GM10847 (cell line): ENCODE results near the gene RIMOC1.

Experiments used
- POLR2A ChIP-seq: IDR thresholded peaks from 2 replicates; pipeline ENCODE4 v1.6.1; 2011; ENCODE audit not compliant: insufficient read length; ENCODE audit errors: extremely low read depth

Gene RIMOC1

DNA sequence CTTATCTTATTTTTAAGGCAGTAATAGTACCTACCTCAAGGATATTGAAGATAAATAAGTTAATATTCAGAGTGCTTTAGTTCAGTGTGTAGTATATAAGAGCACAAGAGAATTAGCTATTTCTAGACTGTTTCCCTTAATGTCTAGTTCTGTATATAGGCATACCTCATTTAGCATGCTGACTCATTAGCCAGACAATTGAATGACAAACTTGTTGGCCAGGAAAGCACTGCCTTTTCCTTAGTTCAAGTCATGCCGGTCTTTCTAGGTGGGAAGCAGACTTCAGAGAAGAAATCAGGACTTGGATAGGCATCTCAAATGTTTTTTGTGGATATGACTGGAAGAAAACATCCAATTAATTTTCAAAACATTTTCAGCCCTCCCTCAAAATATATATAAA is 17.7 kb downstream of the RIMOC1 start:
- TF ChIP-seq POLR2A: no peak

DNA sequence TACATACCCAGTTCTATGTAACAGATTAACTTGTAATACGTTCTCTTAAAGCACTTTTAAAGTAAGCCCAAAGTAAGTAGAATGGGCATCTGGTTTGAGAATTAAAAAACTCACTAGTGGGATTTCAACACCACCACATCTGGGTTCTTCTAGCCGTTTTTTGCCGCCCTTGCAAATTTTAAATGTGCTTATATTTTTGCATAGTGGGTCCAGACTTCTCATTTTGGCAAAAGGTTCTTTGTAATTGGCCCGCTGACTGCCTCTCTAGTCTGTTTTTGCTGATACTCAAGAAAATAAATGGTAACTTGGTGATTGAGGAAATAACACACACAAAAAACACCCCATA is 20.4 kb downstream of the RIMOC1 start:
- no peak for TF ChIP-seq POLR2A

DNA sequence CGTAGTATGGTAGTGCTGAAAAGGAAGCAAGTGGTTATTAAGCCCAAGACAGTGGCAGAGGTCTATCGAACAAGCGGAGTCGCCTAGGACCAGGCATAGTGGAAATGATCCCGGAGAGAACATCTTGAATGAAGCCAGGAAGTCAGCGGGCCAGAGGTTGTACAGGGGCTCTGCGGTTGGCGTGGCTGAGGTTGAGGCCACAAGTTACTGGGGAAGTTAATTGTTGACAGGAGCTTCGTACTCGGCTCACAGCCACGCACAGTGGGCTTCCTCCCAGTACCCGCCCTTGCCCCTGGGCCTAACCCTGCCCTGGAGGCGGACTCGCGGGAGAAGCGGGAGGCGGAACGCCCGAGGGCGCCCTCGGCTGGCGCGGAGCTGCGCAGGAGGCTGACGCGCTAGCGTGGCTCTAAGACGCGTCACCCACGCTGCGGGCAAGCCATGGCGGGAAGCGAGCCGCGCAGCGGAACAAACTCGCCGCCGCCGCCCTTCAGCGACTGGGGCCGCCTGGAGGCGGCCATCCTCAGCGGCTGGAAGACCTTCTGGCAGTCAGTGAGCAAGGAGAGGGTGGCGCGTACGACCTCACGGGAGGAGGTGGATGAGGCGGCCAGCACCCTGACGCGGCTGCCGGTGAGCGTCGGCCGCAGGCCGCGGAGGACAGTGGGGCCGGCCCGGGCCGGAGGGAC is 20.9 kb downstream of the RIMOC1 start, which contains the start of gene FBXO4:
Gene FBXO4 (plus strand): TSS at position 410 of the 683 bp plus-strand sequence. CDS start 29 bp downstream, at position 439.
- TF ChIP-seq POLR2A: peak; percentile 81

DNA sequence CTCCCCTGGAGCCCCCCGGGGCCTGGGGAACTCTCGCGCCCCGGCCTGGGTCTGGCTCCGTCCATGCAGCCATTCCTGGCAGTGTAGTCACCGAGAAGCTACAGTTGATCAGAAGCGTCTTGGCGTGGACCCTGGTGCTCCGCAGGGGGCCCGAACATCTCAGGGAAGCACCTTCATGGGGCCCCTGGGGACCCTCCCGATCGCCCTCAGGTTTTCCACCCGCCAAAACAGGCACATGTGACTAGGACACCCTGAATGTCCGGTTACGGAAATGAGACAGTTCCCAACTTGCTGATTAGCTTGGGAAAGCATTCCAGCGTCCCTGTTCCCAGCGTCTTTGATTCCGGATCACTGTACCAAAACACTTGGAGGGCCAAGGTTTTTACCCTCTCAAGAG is 21.4 kb downstream of the RIMOC1 start:
- no peak for TF ChIP-seq POLR2A

GRCh38 chr5:41927604-41928003 is 23.5 kb downstream of the RIMOC1 start:
- no peak for TF ChIP-seq POLR2A

DNA sequence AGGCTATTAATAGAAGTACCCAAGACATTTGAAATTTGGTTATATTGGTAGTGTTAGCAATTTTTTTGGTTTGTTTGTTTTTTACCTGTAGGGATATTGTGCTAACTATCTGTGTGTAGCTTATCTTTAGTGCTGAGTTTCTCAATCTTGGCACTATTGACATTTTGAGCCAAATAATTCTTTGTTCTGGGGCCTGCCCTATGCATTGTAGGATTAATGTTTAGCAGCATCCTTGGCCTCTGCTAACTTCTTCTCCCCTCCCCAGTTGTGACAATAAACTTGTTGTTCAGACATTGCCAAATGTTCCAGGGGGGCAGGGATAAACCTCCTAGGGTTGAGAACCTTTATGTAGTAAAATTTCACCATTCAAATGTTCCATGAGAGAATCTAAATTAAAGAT is 24.9 kb downstream of the RIMOC1 start:
- TF ChIP-seq POLR2A: no peak

DNA sequence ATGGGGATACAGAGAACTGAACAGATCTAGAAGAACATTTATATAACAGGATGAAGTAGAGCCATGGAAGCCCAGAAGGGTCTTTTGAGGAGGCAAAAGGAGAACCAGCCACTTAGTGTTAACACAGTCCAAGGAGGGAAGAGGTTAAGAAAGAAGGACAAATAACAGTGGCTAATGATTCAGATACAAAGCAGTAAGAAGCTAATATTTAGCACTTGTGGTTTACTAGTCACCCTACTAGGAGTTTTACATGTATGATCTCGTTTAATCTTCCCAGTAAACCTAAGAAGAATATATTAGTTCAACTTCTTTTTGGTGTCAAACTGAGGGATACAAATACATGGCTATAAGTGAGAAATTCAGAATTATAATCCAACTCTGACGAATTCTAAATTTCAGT is 28.6 kb downstream of the RIMOC1 start:
- TF ChIP-seq POLR2A: no peak

- TF ChIP-seq POLR2A: no peak
Observed at GRCh38 chr5:41935544-41935943, 31.4 kb downstream of the RIMOC1 start.

DNA sequence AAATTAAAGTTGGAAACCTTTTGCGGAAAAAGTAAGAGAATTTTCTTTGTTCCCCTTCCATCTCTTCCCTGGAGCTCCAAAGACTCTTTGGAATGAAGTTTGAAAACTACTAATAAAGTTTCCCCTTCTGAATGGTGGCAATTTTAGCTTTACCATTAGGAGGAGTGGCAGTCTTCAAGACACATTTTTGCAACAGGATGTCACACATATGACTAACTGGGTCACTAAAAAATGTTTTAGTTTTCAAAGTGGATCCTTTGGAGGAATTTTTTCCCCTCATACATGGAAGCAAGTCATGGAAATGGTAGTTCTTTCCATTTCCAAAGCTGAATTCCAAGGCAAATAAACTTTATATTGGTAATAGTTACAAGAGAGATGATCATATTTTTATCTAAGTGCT is 36.5 kb downstream of the RIMOC1 start:
- TF ChIP-seq POLR2A: no peak

DNA sequence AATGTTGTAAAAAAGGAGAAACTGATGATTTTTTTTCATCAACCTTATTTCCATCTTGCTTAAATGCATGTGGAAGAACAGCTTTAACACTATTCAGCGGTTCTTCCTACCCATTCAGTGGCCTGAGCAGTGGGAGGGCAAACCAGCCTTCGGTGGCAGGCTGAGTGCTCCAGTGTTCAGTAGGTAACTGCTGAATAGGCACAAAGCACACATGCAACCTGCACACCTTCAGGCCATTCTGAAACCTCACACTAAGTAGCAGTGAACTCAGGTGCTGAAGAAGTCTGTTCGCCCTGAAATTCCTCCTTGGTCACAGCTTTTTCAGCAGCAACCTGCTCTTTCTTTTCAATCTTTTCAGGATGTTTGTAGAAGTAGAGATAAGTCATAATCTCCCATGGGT is 47.1 kb downstream of the RIMOC1 start:
- TF ChIP-seq POLR2A: no peak
